HG03135 (cell line): ENCODE measurements around the gene ZMYND10.
A peak's percentile ranks its signal among the peaks of the same experiment; 100 is the strongest.

ENCODE experiments used
- ATAC-seq: cut with Tn5 transposase; IDR thresholded peaks from one replicate; pipeline ENCODE4 v1.9.1; 2021; ENCODE audit warnings: mild to moderate bottlenecking, moderate library complexity; ENCODE audit not compliant: unreplicated experiment

Gene ZMYND10

GRCh38 chr3:50292159-50293078 is 53.1 kb downstream of the ZMYND10 start, which contains the start of gene IFRD2:
Gene IFRD2, minus strand, starts transcription at chr3:50292429. Its CDS starts 155 bp downstream, at chr3:50292274.
- peak; percentile 93 for ATAC-seq
